Measurements from ENCODE around the gene PALB2. TPM values are rescaled to one million over a fixed set of nuclear protein-coding genes. Genes with fewer than 3 reads are reported as not detected.

PALB2 gene
- polyA plus RNA-seq = 10 to 100 TPM; 10.3 to 19.6 (median 14.0) TPM
- long read RNA-seq, donor 1 = 0 reads
- long read RNA-seq, donor 2, full-length matches to known transcripts = 1 of 1 reads
- long read RNA-seq, donor 2, partial matches to known transcripts = 0 of 1 reads
- long read RNA-seq, donor 2, other reads (novel, unspliced or antisense) = 0 of 1 reads
- long read RNA-seq, donor 3 = 0 reads
- long read RNA-seq, donor 4 = 0 reads
- long read RNA-seq, donor 5 = 0 reads
- long read RNA-seq, donor 6, partial matches to known transcripts = 0 of 1 reads
- long read RNA-seq, donor 6, other reads (novel, unspliced or antisense) = 0 of 1 reads
- long read RNA-seq, donor 7 = 0 reads
- long read RNA-seq, donor 8 = 0 reads
- long read RNA-seq, donor 9 = 0 reads
- long read RNA-seq, donor 10, partial matches to known transcripts = 5 of 5 reads
- long read RNA-seq, donor 10, other reads (novel, unspliced or antisense) = 0 of 5 reads

GRCh38 chr16:23640931-23641765 lies at the start of gene PALB2, which contains the start of gene DCTN5:
TSS of gene PALB2 (minus strand) at chr16:23641310. CDS start at chr16:23641157, 153 bp downstream.
TSS of gene DCTN5 (plus strand) at chr16:23641466. CDS start at chr16:23641543, 77 bp downstream.
- 0% methylated on average over 60 to 64 of the region's 64 CpGs for WGBS, 3 donors
- H3K36me3 ChIP-seq (ENCODE audit: control insufficient read depth in 3 of 3, insufficient read depth in 2 of 3, low read depth in 1 of 3, low read length in 3 of 3) = peaks cover 0 to 24% (median 6%) of the 10 kb centered on the region in 3 donors
- peak; percentile 96 to 97 for DNase-seq
- H3K4me1 ChIP-seq (ENCODE audit: control insufficient read depth in 3 of 3, insufficient read depth in 2 of 3, low read depth in 1 of 3, low read length in 2 of 3) = peaks cover 0 to 4% (median 3%) of the 10 kb centered on the region in 3 donors
- no peaks in the 10 kb centered on the region for H3K9me3 ChIP-seq (ENCODE audit: control insufficient read depth in 2 of 2, insufficient read depth in 1 of 2, low read depth in 1 of 2, low read length in 1 of 2)
- H3K4me3 ChIP-seq (ENCODE audit: low read depth in 1 of 3, low read length in 3 of 3) = peak within 1 kb of the TSS; percentile 96 to 99 (median 99)
- no peaks in the 10 kb centered on the region for H3K27me3 ChIP-seq (ENCODE audit: control insufficient read depth in 3 of 3, insufficient read depth in 3 of 3, low read length in 3 of 3)
- peak within 1 kb of the TSS; percentile 71 to 96 (median 83) for H3K27ac ChIP-seq (ENCODE audit: low read depth in 1 of 3, low read length in 2 of 3)
- no peak for FAIRE-seq

GRCh38 chr16:23689442-23690187 lies 48.5 kb upstream of the PALB2 start:
- DNase-seq = no peak
- Histone ChIP-seq H3K36me3 (ENCODE audit: control insufficient read depth in 3 of 3, insufficient read depth in 2 of 3, low read depth in 1 of 3, low read length in 3 of 3) (peaks cover 13 to 65% (median 16%) of the 10 kb centered on the region in 3 donors), H3K4me3 (ENCODE audit: low read depth in 1 of 3, low read length in 3 of 3) (no peak overlapping the region), H3K27me3 (ENCODE audit: control insufficient read depth in 3 of 3, insufficient read depth in 3 of 3, low read length in 3 of 3) (no peaks in the 10 kb centered on the region), H3K27ac (ENCODE audit: low read depth in 1 of 3, low read length in 2 of 3) (no peak overlapping the region), H3K4me1 (ENCODE audit: control insufficient read depth in 3 of 3, insufficient read depth in 2 of 3, low read depth in 1 of 3, low read length in 2 of 3) (no peaks in the 10 kb centered on the region), H3K9me3 (ENCODE audit: control insufficient read depth in 2 of 2, insufficient read depth in 1 of 2, low read depth in 1 of 2, low read length in 1 of 2) (no peaks in the 10 kb centered on the region)
- WGBS, 3 donors = 96 to 98% (median 97%) methylated on average over 36 of the region's 36 CpGs
- no peak for FAIRE-seq

GRCh38 chr16:23687034-23687808 lies 46.1 kb upstream of the PALB2 start:
- H3K36me3 ChIP-seq (ENCODE audit: control insufficient read depth in 3 of 3, insufficient read depth in 2 of 3, low read depth in 1 of 3, low read length in 3 of 3) = peaks cover 16 to 76% (median 16%) of the 10 kb centered on the region in 3 donors
- WGBS, 3 donors = 96 to 97% (median 97%) methylated on average over 16 of the region's 16 CpGs
- H3K4me3 ChIP-seq (ENCODE audit: low read depth in 1 of 3, low read length in 3 of 3) = no peak overlapping the region
- H3K27ac ChIP-seq (ENCODE audit: low read depth in 1 of 3, low read length in 2 of 3) = no peak overlapping the region
- H3K4me1 ChIP-seq (ENCODE audit: control insufficient read depth in 3 of 3, insufficient read depth in 2 of 3, low read depth in 1 of 3, low read length in 2 of 3) = no peaks in the 10 kb centered on the region
- FAIRE-seq = no peak
- no peaks in the 10 kb centered on the region for H3K27me3 ChIP-seq (ENCODE audit: control insufficient read depth in 3 of 3, insufficient read depth in 3 of 3, low read length in 3 of 3)
- H3K9me3 ChIP-seq (ENCODE audit: control insufficient read depth in 2 of 2, insufficient read depth in 1 of 2, low read depth in 1 of 2, low read length in 1 of 2) = no peaks in the 10 kb centered on the region
- no peak for DNase-seq

GRCh38 chr16:23683487-23683886 lies 42.4 kb upstream of the PALB2 start:
- Histone ChIP-seq H3K27me3 (ENCODE audit: control insufficient read depth in 3 of 3, insufficient read depth in 3 of 3, low read length in 3 of 3) (no peaks in the 10 kb centered on the region), H3K4me1 (ENCODE audit: control insufficient read depth in 3 of 3, insufficient read depth in 2 of 3, low read depth in 1 of 3, low read length in 2 of 3) (peaks cover 0 to 4% (median 0%) of the 10 kb centered on the region in 3 donors), H3K27ac (ENCODE audit: low read depth in 1 of 3, low read length in 2 of 3) (no peak overlapping the region), H3K36me3 (ENCODE audit: control insufficient read depth in 3 of 3, insufficient read depth in 2 of 3, low read depth in 1 of 3, low read length in 3 of 3) (peaks cover 0 to 58% (median 5%) of the 10 kb centered on the region in 3 donors), H3K4me3 (ENCODE audit: low read depth in 1 of 3, low read length in 3 of 3) (no peak overlapping the region), H3K9me3 (ENCODE audit: control insufficient read depth in 2 of 2, insufficient read depth in 1 of 2, low read depth in 1 of 2, low read length in 1 of 2) (no peaks in the 10 kb centered on the region)
- DNase-seq (no peak), FAIRE-seq (no peak)
- WGBS, 3 donors = 93 to 96% (median 94%) methylated on average over 3 of the region's 3 CpGs

GRCh38 chr16:23682181-23682580 lies 41.1 kb upstream of the PALB2 start:
- Histone ChIP-seq H3K36me3 (ENCODE audit: control insufficient read depth in 3 of 3, insufficient read depth in 2 of 3, low read depth in 1 of 3, low read length in 3 of 3) (peaks cover 0 to 46% (median 5%) of the 10 kb centered on the region in 3 donors), H3K27me3 (ENCODE audit: control insufficient read depth in 3 of 3, insufficient read depth in 3 of 3, low read length in 3 of 3) (no peaks in the 10 kb centered on the region), H3K9me3 (ENCODE audit: control insufficient read depth in 2 of 2, insufficient read depth in 1 of 2, low read depth in 1 of 2, low read length in 1 of 2) (no peaks in the 10 kb centered on the region), H3K27ac (ENCODE audit: low read depth in 1 of 3, low read length in 2 of 3) (no peak overlapping the region), H3K4me3 (ENCODE audit: low read depth in 1 of 3, low read length in 3 of 3) (no peak overlapping the region), H3K4me1 (ENCODE audit: control insufficient read depth in 3 of 3, insufficient read depth in 2 of 3, low read depth in 1 of 3, low read length in 2 of 3) (peaks cover 0 to 8% (median 4%) of the 10 kb centered on the region in 3 donors)
- FAIRE-seq (no peak), DNase-seq (no peak)
- 91 to 94% (median 93%) methylated on average over 1 of the region's 1 CpG for WGBS, 3 donors

- no peak overlapping the region for H3K27ac ChIP-seq (ENCODE audit: low read depth in 1 of 3, low read length in 2 of 3)
- no peak for FAIRE-seq
Observed at GRCh38 chr16:23679986-23680336, 38.9 kb upstream of the PALB2 start.

GRCh38 chr16:23679274-23679985 lies 38.3 kb upstream of the PALB2 start:
- Histone ChIP-seq H3K4me1 (ENCODE audit: control insufficient read depth in 3 of 3, insufficient read depth in 2 of 3, low read depth in 1 of 3, low read length in 2 of 3) (peaks cover 0 to 12% (median 7%) of the 10 kb centered on the region in 3 donors), H3K27me3 (ENCODE audit: control insufficient read depth in 3 of 3, insufficient read depth in 3 of 3, low read length in 3 of 3) (no peaks in the 10 kb centered on the region), H3K36me3 (ENCODE audit: control insufficient read depth in 3 of 3, insufficient read depth in 2 of 3, low read depth in 1 of 3, low read length in 3 of 3) (peaks cover 0 to 40% (median 5%) of the 10 kb centered on the region in 3 donors), H3K4me3 (ENCODE audit: low read depth in 1 of 3, low read length in 3 of 3) (peak overlapping the region; percentile 41 to 61 (median 56)), H3K27ac (ENCODE audit: low read depth in 1 of 3, low read length in 2 of 3) (no peak overlapping the region), H3K9me3 (ENCODE audit: control insufficient read depth in 2 of 2, insufficient read depth in 1 of 2, low read depth in 1 of 2, low read length in 1 of 2) (no peaks in the 10 kb centered on the region)
- peak; percentile 66 for DNase-seq
- no peak for FAIRE-seq
- WGBS, 3 donors = 9 to 11% (median 10%) methylated on average over 24 of the region's 24 CpGs

More at GRCh38 chr16:23679986-23680336, 38.9 kb upstream of the PALB2 start:
- DNase-seq = no peak
- Histone ChIP-seq H3K4me1 (ENCODE audit: control insufficient read depth in 3 of 3, insufficient read depth in 2 of 3, low read depth in 1 of 3, low read length in 2 of 3) (peaks cover 0 to 12% (median 7%) of the 10 kb centered on the region in 3 donors), H3K27me3 (ENCODE audit: control insufficient read depth in 3 of 3, insufficient read depth in 3 of 3, low read length in 3 of 3) (no peaks in the 10 kb centered on the region), H3K36me3 (ENCODE audit: control insufficient read depth in 3 of 3, insufficient read depth in 2 of 3, low read depth in 1 of 3, low read length in 3 of 3) (peaks cover 0 to 40% (median 5%) of the 10 kb centered on the region in 3 donors), H3K4me3 (ENCODE audit: low read depth in 1 of 3, low read length in 3 of 3) (peak overlapping the region in 1 of 3 donors; percentile 56), H3K9me3 (ENCODE audit: control insufficient read depth in 2 of 2, insufficient read depth in 1 of 2, low read depth in 1 of 2, low read length in 1 of 2) (no peaks in the 10 kb centered on the region)
- WGBS, 3 donors = 36 to 51% (median 42%) methylated on average over 5 to 6 of the region's 6 CpGs

Measured in small intestine (tissue), 16 donors.